Smooth muscle cell (in vitro differentiated cells): ENCODE results near the gene KRTAP3-2. TPM values are rescaled to one million over a fixed set of nuclear protein-coding genes. Genes with fewer than 3 reads are reported as not detected.

Source experiments
- DNase-seq: peaks from one replicate; lab custom pipeline; 2025; ENCODE audit not compliant: unreplicated experiment; lab: John Stamatoyannopoulos, UW
- H2AFZ ChIP-seq: fragments of 200-600 bp; sonication (generic); 2 replicates; pipeline ENCODE4 v1.6.0; 2016; ENCODE audit warnings: antibody characterized with exemption, low read depth, mild to moderate bottlenecking
- H3F3A ChIP-seq: fragments of 200-600 bp; sonication (generic); 2 replicates; pipeline ENCODE4 v1.6.0; 2017; ENCODE audit warnings: antibody characterized with exemption, low read depth
- H3K27ac ChIP-seq: fragments of 200-600 bp; sonication (generic); 2 replicates; pipeline ENCODE4 v1.5.1; 2016; ENCODE audit warnings: low read depth, mild to moderate bottlenecking
- H3K27me3 ChIP-seq: fragments of 200-600 bp; sonication (generic); 2 replicates; pipeline ENCODE4 v1.6.1; 2016; ENCODE audit warnings: low read depth, mild to moderate bottlenecking
- H3K36me3 ChIP-seq: fragments of 200-600 bp; sonication (generic); 2 replicates; pipeline ENCODE4 v1.5.1; 2016; ENCODE audit warnings: low read depth
- H3K4me1 ChIP-seq: fragments of 200-600 bp; sonication (generic); 2 replicates; pipeline ENCODE4 v1.5.1; 2016; ENCODE audit warnings: low read depth
- H3K4me2 ChIP-seq: fragments of 200-600 bp; sonication (generic); 2 replicates; pipeline ENCODE4 v1.6.0; 2016; ENCODE audit warnings: mild to moderate bottlenecking
- H3K4me3 ChIP-seq: fragments of 200-600 bp; sonication (generic); 2 replicates; pipeline ENCODE4 v1.5.1; 2016; ENCODE audit warnings: mild to moderate bottlenecking
- H3K79me2 ChIP-seq: fragments of 200-600 bp; sonication (generic); 2 replicates; pipeline ENCODE4 v1.6.0; 2016; ENCODE audit warnings: low read depth, mild to moderate bottlenecking
- H3K9ac ChIP-seq: fragments of 200-600 bp; sonication (generic); 2 replicates; pipeline ENCODE4 v1.6.0; 2016; ENCODE audit warnings: low read depth
- H3K9me3 ChIP-seq: fragments of 200-600 bp; sonication (generic); replicated peaks from 2 replicates; pipeline ENCODE4 v1.5.1; 2016; ENCODE audit warnings: low read depth
- H4K20me1 ChIP-seq: fragments of 200-600 bp; sonication (generic); 2 replicates; pipeline ENCODE4 v1.6.0; 2016; ENCODE audit warnings: low read depth
- CTCF ChIP-seq: fragments of 200-600 bp; sonication (generic); IDR thresholded peaks from 2 replicates; pipeline ENCODE4 v1.5.1; 2017; ENCODE audit warnings: borderline replicate concordance, mild to moderate bottlenecking, antibody characterized with exemption; ENCODE audit not compliant: insufficient read depth, poor library complexity, severe bottlenecking
- WGBS: methylation state at CpG from one replicate; pipeline ENCODE4 v1.1.7; 2016; ENCODE audit warnings: low lambda C conversion rate; 5-methylcytosine and 5-hydroxymethylcytosine counted together
- polyA plus RNA-seq: library from polyadenylated mRNA; unstranded; fragments of >200 nt; fragmentation: Nextera tagmentation; extraction: Ambion mirVana; gene quantifications from 2 replicates; pipeline ENCODE4 v1.2.1, GENCODE V29; 2016
- total RNA-seq: library from RNA; depleted of rRNA; stranded (reverse); fragments of >200 nt; gene quantifications from 2 replicates; pipeline ENCODE4 v1.2.3, GENCODE V29; 2014

The KRTAP3-2 gene
- total and polyA plus RNA-seq, 2 experiments from 2014 or later: not detected

GRCh38 chr17:41020336-41020735 is 20.6 kb upstream of the KRTAP3-2 start:
- TF ChIP-seq CTCF: no peak
- H3K27ac ChIP-seq: no peak overlapping the region
- no peaks in the 10 kb centered on the region for H3K79me2 ChIP-seq
- no peak overlapping the region for H3K4me2 ChIP-seq
- no peaks in the 10 kb centered on the region for H3K27me3 ChIP-seq
- no peaks in the 10 kb centered on the region for H4K20me1 ChIP-seq
- DNase-seq: no peak
- H2AFZ ChIP-seq: no peak overlapping the region
- no peak overlapping the region for H3K9ac ChIP-seq
- H3F3A ChIP-seq: no peaks in the 10 kb centered on the region
- H3K9me3 ChIP-seq: no peaks in the 10 kb centered on the region
- H3K4me3 ChIP-seq: no peak overlapping the region
- H3K36me3 ChIP-seq: no peaks in the 10 kb centered on the region
- H3K4me1 ChIP-seq: no peaks in the 10 kb centered on the region

GRCh38 chr17:41019415-41019814 is 19.7 kb upstream of the KRTAP3-2 start:
- no peaks in the 10 kb centered on the region for H3K9me3 ChIP-seq
- WGBS: 94% methylated on average over 3 of the region's 3 CpGs
- H3K4me1 ChIP-seq: no peaks in the 10 kb centered on the region
- no peaks in the 10 kb centered on the region for H3F3A ChIP-seq
- no peak overlapping the region for H3K4me3 ChIP-seq
- no peak for DNase-seq
- no peak overlapping the region for H2AFZ ChIP-seq
- H3K9ac ChIP-seq: no peak overlapping the region
- H3K27ac ChIP-seq: no peak overlapping the region
- H3K4me2 ChIP-seq: no peak overlapping the region
- no peak for TF ChIP-seq CTCF
- no peaks in the 10 kb centered on the region for H3K27me3 ChIP-seq
- H3K79me2 ChIP-seq: no peaks in the 10 kb centered on the region
- H3K36me3 ChIP-seq: no peaks in the 10 kb centered on the region
- H4K20me1 ChIP-seq: no peaks in the 10 kb centered on the region

- Histone ChIP-seq H3K4me1 (no peaks in the 10 kb centered on the region), H3K27ac (no peak overlapping the region), H4K20me1 (no peaks in the 10 kb centered on the region), H3K4me3 (no peak overlapping the region), H3K36me3 (no peaks in the 10 kb centered on the region), H3K9me3 (no peaks in the 10 kb centered on the region), H3K27me3 (no peaks in the 10 kb centered on the region), H3K9ac (no peak overlapping the region), H3F3A (no peaks in the 10 kb centered on the region), H3K79me2 (no peaks in the 10 kb centered on the region), H2AFZ (no peak overlapping the region), H3K4me2 (no peak overlapping the region)
- DNase-seq: no peak
- TF ChIP-seq CTCF: no peak
- WGBS: 90% methylated on average over 3 of the region's 3 CpGs
These were observed 18.8 kb upstream of the KRTAP3-2 start for GRCh38 chr17:41018541-41018940.

- Histone ChIP-seq H3K4me2 (no peak overlapping the region), H3K36me3 (no peaks in the 10 kb centered on the region), H2AFZ (no peak overlapping the region), H3K79me2 (no peaks in the 10 kb centered on the region), H3K9me3 (no peaks in the 10 kb centered on the region), H4K20me1 (no peaks in the 10 kb centered on the region), H3K9ac (no peak overlapping the region), H3K27me3 (no peaks in the 10 kb centered on the region), H3F3A (no peaks in the 10 kb centered on the region), H3K27ac (no peak overlapping the region), H3K4me3 (no peak overlapping the region), H3K4me1 (no peaks in the 10 kb centered on the region)
- TF ChIP-seq CTCF: no peak
- no peak for DNase-seq
- whole genome bisulfite sequencing: 93% methylated on average over 13 of the region's 13 CpGs
These were observed 17.0 kb upstream of the KRTAP3-2 start for GRCh38 chr17:41016578-41017215.
